ENCODE measurements around the gene UGT1A7.

- no peak for TF ChIP-seq CTCF (IDR thresholded peaks at IDR 0.05)
- no peak for TF ChIP-seq POLR2A (IDR thresholded peaks at IDR 0.05)
Measured at GRCh38 chr2:233680361-233681045, 1.2 kb upstream of the UGT1A7 start.

Measured in esophagus squamous epithelium (tissue), 4 donors.